Keratinocyte (primary cell): ENCODE measurements around the gene JAM3.

Source experiments
- CTCF ChIP-seq, 3 experiments: IDR thresholded peaks in 1 of 3; conservative IDR thresholded peaks in 1 of 3; optimal IDR thresholded peaks in 1 of 3; 2 replicates in 2 of 3; 3 replicates in 1 of 3; pipeline versions ENCODE3 to v1.5.1; 2011; ENCODE audit warnings: low read length in 3 of 3, mild to moderate bottlenecking in 3 of 3, moderate library complexity in 2 of 3, control low read depth in 1 of 3, inconsistent platforms in 1 of 3; ENCODE audit not compliant: insufficient read depth in 2 of 3; ENCODE audit errors: extremely low read depth in 1 of 3
- EZH2 ChIP-seq: IDR thresholded peaks from one replicate; pipeline ENCODE4 v1.6.1; 2012; ENCODE audit warnings: inconsistent platforms, mild to moderate bottlenecking, low read length, moderate library complexity

- TF ChIP-seq CTCF (optimal IDR thresholded peaks at IDR 0.05 in 1 of 3, IDR thresholded peaks at IDR 0.05 in 1 of 3, conservative IDR thresholded peaks at IDR 0.05 in 1 of 3; ENCODE audit: extremely low read depth in 1 of 3, insufficient read depth in 2 of 3, low read length in 3 of 3) (no peak), EZH2 (no peak)
Measured at GRCh38 chr11:134138376-134138775, 69.5 kb downstream of the JAM3 start.
